CD4-positive, alpha-beta T cell (primary cell): ENCODE measurements around the gene GRIN2A. TPM values are rescaled to one million over a fixed set of nuclear protein-coding genes. Genes with fewer than 3 reads are reported as not detected.

Experiments
- ATAC-seq: fragments of 200-7000 bp; cut with Tn5 transposase; one replicate; pipeline ENCODE4 v1.10.0; 2022; ENCODE audit warnings: mild to moderate bottlenecking; ENCODE audit not compliant: poor library complexity
- CTCF ChIA-PET: fragments of 350-600 bp; sonication (Branson Sonifier 250); formaldehyde crosslinking; loops from one replicate; lab custom pipeline; 2021; ENCODE audit warnings: antibody characterized with exemption, inconsistent platforms; lab: Charles Lee
- POLR2A ChIA-PET: fragments of 350-600 bp; sonication (Branson Sonifier 250); formaldehyde crosslinking; loops from one replicate; lab custom pipeline; 2021; ENCODE audit warnings: antibody characterized with exemption, inconsistent platforms; lab: Charles Lee
- DNase-seq, 14 experiments: peaks; one replicate each; pipeline ENCODE4 v3.0.0-alpha.2; 2013 to 2020; ENCODE audit warnings: mixed read lengths in 2 of 14
- H3K27ac ChIP-seq, 2 donors: one replicate each; pipeline versions ENCODE4 v1.5.1 to v1.7.0; 2013; ENCODE audit warnings: low read length in 2 of 2, low read depth in 1 of 2, mild to moderate bottlenecking in 1 of 2
- H3K27me3 ChIP-seq, 2 experiments: 1 replicate in 1 of 2; 2 replicates in 1 of 2; pipeline versions ENCODE4 v1.6.1 to v1.7.0; 2013; ENCODE audit warnings: low read length in 2 of 2, control low read depth in 1 of 2, mild to moderate bottlenecking in 1 of 2, moderate library complexity in 1 of 2; ENCODE audit not compliant: insufficient read depth in 2 of 2, control insufficient read depth in 1 of 2
- H3K36me3 ChIP-seq: one replicate; pipeline ENCODE4 v1.6.1; 2013; ENCODE audit warnings: low read length, control low read depth; ENCODE audit not compliant: insufficient read depth
- H3K4me1 ChIP-seq: one replicate; pipeline ENCODE4 v1.6.1; 2013; ENCODE audit warnings: low read length, control low read depth; ENCODE audit not compliant: insufficient read depth
- H3K4me3 ChIP-seq: one replicate; pipeline ENCODE4 v1.5.1; 2013; ENCODE audit warnings: mild to moderate bottlenecking, low read length, moderate library complexity
- H3K9me3 ChIP-seq, 2 experiments: 1 replicate in 1 of 2; 2 replicates in 1 of 2; pipeline versions ENCODE4 v1.6.1 to v1.7.0; 2013; ENCODE audit warnings: low read length in 2 of 2, mild to moderate bottlenecking in 2 of 2, control low read depth in 1 of 2, moderate library complexity in 1 of 2; ENCODE audit not compliant: control insufficient read depth in 1 of 2, insufficient read depth in 1 of 2
- H3K27ac Mint-ChIP-seq: one replicate; pipeline ENCODE4 v1.8.0; 2020; ENCODE audit warnings: mixed read lengths
- H3K27me3 Mint-ChIP-seq: one replicate; pipeline ENCODE4 v1.8.0; 2021; ENCODE audit warnings: mixed read lengths
- H3K36me3 Mint-ChIP-seq: one replicate; pipeline ENCODE4 v1.8.0; 2021; ENCODE audit warnings: low read depth, mixed read lengths
- H3K4me1 Mint-ChIP-seq: one replicate; pipeline ENCODE4 v1.8.0; 2021; ENCODE audit warnings: low read depth, mixed read lengths
- H3K4me3 Mint-ChIP-seq: one replicate; pipeline ENCODE4 v1.8.0; 2020; ENCODE audit warnings: mild to moderate bottlenecking, mixed read lengths
- H3K9me3 Mint-ChIP-seq: one replicate; pipeline ENCODE4 v1.8.0; 2020; ENCODE audit warnings: mixed read lengths
- CTCF ChIP-seq: fragments of 200-600 bp; IDR thresholded peaks from one replicate; pipeline ENCODE4 v1.8.0; 2022; ENCODE audit warnings: antibody characterized with exemption, mild to moderate bottlenecking
- intact Hi-C, 2 experiments: fragments of 100-400 bp; cut with DNase I in 1 of 2; cut with micrococcal nuclease in 1 of 2; formaldehyde crosslinking; loops; one replicate each; pipeline versions ENCODE4 v1.15.1 to v1.9.0; 2023 to 2025; cut with DNase I, micrococcal nuclease
- total RNA-seq, 174 experiments: library from RNA in 2 of 174; stranded (reverse) in 2 of 174; gene quantifications; one replicate each; pipeline ENCODE4 v1.2.3 and lab custom pipeline; 2021 to 2026

GRIN2A gene
- total RNA-seq, 2 experiments from 2014 or later = not detected

DNA sequence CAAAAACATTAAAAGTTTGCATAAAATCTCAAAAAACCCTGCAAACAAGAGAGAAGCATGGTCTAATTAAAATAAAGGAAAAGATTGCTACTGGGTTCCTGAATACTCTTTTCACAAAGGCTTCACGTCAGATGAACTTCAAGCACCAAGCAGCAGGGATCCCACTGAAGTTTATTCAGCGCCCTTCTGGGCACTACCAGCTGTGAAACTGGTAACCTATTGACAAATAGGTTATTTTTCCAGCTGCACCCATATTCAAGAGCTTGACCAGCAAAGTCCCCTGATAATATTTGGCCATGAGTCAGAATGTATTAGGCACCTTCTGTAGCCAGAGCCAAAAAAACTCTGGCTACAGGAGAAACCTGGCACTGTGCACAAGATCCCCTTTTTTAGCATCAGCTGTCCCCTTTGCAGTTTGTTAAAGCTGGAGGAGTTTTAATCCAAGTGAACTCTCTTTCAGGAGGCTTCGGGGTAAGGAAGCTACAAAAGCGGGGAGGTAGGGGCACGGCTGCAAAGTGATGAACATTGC, 60.3 kb downstream of the GRIN2A start:
- no peak for TF ChIP-seq CTCF
- no peak for ATAC-seq
- Histone ChIP-seq H3K36me3 (no peaks in the 10 kb centered on the region), H3K4me1 (no peaks in the 10 kb centered on the region), H3K27ac (no peak overlapping the region), H3K9me3 (no peaks in the 10 kb centered on the region), H3K27me3 (no peaks in the 10 kb centered on the region), H3K4me3 (no peak overlapping the region)
- Mint-ChIP-seq H3K27ac (no peak overlapping the region), H3K9me3 (no peaks in the 10 kb centered on the region), H3K4me1 (no peaks in the 10 kb centered on the region), H3K36me3 (no peaks in the 10 kb centered on the region), H3K27me3 (peaks cover 16% of the 10 kb centered on the region), H3K4me3 (no peak overlapping the region)
- no peak for DNase-seq
- CTCF ChIA-PET = no interaction called here
- POLR2A ChIA-PET = no interaction called here
- intact Hi-C loops = no loop called here

- ATAC-seq (no peak), DNase-seq (no peak)
- no peaks in the 10 kb centered on the region for H3K36me3 ChIP-seq
- Mint-ChIP-seq H3K27ac (no peak overlapping the region), H3K4me3 (no peak overlapping the region), H3K4me1 (no peaks in the 10 kb centered on the region), H3K9me3 (no peaks in the 10 kb centered on the region), H3K36me3 (no peaks in the 10 kb centered on the region), H3K27me3 (peaks cover 16% of the 10 kb centered on the region)
- CTCF ChIA-PET = no interaction called here
- H3K27ac ChIP-seq = no peak overlapping the region
- intact Hi-C loops = no loop called here
- TF ChIP-seq CTCF = no peak
- no peaks in the 10 kb centered on the region for H3K27me3 ChIP-seq
- POLR2A ChIA-PET = no interaction called here
- H3K9me3 ChIP-seq = no peaks in the 10 kb centered on the region
- no peak overlapping the region for H3K4me3 ChIP-seq
- H3K4me1 ChIP-seq = no peaks in the 10 kb centered on the region
Observed at GRCh38 chr16:10121491-10121890, 60.7 kb downstream of the GRIN2A start.

- Histone ChIP-seq H3K4me3 (no peak overlapping the region), H3K27ac (no peak overlapping the region), H3K27me3 (no peaks in the 10 kb centered on the region), H3K9me3 (no peaks in the 10 kb centered on the region), H3K36me3 (no peaks in the 10 kb centered on the region), H3K4me1 (no peaks in the 10 kb centered on the region)
- H3K4me3 Mint-ChIP-seq = no peak overlapping the region
- peaks cover 16% of the 10 kb centered on the region for H3K27me3 Mint-ChIP-seq
- ATAC-seq = no peak
- no peak for TF ChIP-seq CTCF
- H3K27ac Mint-ChIP-seq = no peak overlapping the region
- CTCF ChIA-PET = no interaction called here
- H3K36me3 Mint-ChIP-seq = no peaks in the 10 kb centered on the region
- no peaks in the 10 kb centered on the region for H3K4me1 Mint-ChIP-seq
- no peak for DNase-seq
- intact Hi-C loops = no loop called here
- H3K9me3 Mint-ChIP-seq = no peaks in the 10 kb centered on the region
- POLR2A ChIA-PET = no interaction called here
Observed at GRCh38 chr16:10120953-10121352, 61.3 kb downstream of the GRIN2A start.
